H1 (cell line): ENCODE measurements around the gene OSBPL2. TPM values are rescaled to one million over a fixed set of nuclear protein-coding genes. Genes with fewer than 3 reads are reported as not detected.

Source experiments
- CTCF ChIA-PET: fragments of 300-600 bp; sonication (Branson Sonifier 250); formaldehyde crosslinking; loops from one replicate; lab custom pipeline; 2021; ENCODE audit not compliant: partially characterized antibody; lab: Charles Lee
- POLR2A ChIA-PET: fragments of 300-600 bp; sonication (Branson Sonifier 250); formaldehyde crosslinking; loops from one replicate; lab custom pipeline; 2021; ENCODE audit warnings: inconsistent platforms; ENCODE audit not compliant: partially characterized antibody; lab: Charles Lee
- DNase-seq, 2 experiments: peaks; one replicate each; pipeline versions ENCODE4 v3.0.0 to v3.0.0-alpha.2; 2010 to 2022; ENCODE audit warnings: low spot score in 2 of 2, low read depth in 1 of 2, mixed read lengths in 1 of 2
- FAIRE-seq: peaks from 2 replicates; lab custom pipeline; 2011; peaks lifted over from hg19 to GRCh38; lab: Jason Lieb, UNC
- H2AFZ ChIP-seq: 2 replicates; pipeline ENCODE4 v1.8.1; 2012; ENCODE audit warnings: low read length, inconsistent platforms
- H2AK5ac ChIP-seq: 2 replicates; pipeline ENCODE4 v1.6.1; 2013; ENCODE audit warnings: low read depth, low read length
- H2BK120ac ChIP-seq: replicated peaks from 2 replicates; pipeline ENCODE3; 2013; ENCODE audit warnings: low read depth, low read length, inconsistent platforms
- H2BK12ac ChIP-seq: 2 replicates; pipeline ENCODE4 v1.6.1; 2013; ENCODE audit warnings: low read depth, low read length
- H2BK15ac ChIP-seq: 2 replicates; pipeline ENCODE4 v1.6.1; 2013; ENCODE audit warnings: low read length
- H2BK20ac ChIP-seq: 2 replicates; pipeline ENCODE4 v1.6.1; 2013; ENCODE audit warnings: low read length
- H2BK5ac ChIP-seq: 2 replicates; pipeline ENCODE4 v1.6.1; 2013; ENCODE audit warnings: low read depth, low read length
- H3K14ac ChIP-seq: 2 replicates; pipeline ENCODE4 v1.6.1; 2013; ENCODE audit warnings: inconsistent platforms; ENCODE audit not compliant: insufficient read length
- H3K18ac ChIP-seq: 2 replicates; pipeline ENCODE4 v1.6.1; 2013; ENCODE audit warnings: low read length; ENCODE audit errors: extremely low read depth
- H3K23ac ChIP-seq: 2 replicates; pipeline ENCODE4 v1.6.1; 2013; ENCODE audit warnings: inconsistent platforms; ENCODE audit not compliant: insufficient read length
- H3K23me2 ChIP-seq: 2 replicates; pipeline ENCODE4 v1.6.1; 2013; ENCODE audit warnings: low read depth, low read length
- H3K27ac ChIP-seq: 2 replicates; pipeline ENCODE4 v1.6.1; 2011; ENCODE audit warnings: low read depth, low read length, inconsistent platforms
- H3K27me3 ChIP-seq, 4 experiments: replicated peaks in 1 of 4; 1 replicate in 1 of 4; 2 replicates in 3 of 4; pipeline versions ENCODE4 v1.6.1 to v1.8.1; 2011 to 2013; ENCODE audit warnings: low read length in 3 of 4, mild to moderate bottlenecking in 3 of 4, inconsistent platforms in 2 of 4, mixed read lengths in 2 of 4, moderate library complexity in 1 of 4; ENCODE audit not compliant: control insufficient read depth in 3 of 4, insufficient read depth in 3 of 4; ENCODE audit errors: extremely low read depth in 1 of 4
- H3K36me3 ChIP-seq, 4 experiments: 2 replicates each; pipeline versions ENCODE4 v1.6.1 to v1.8.1; 2011 to 2013; ENCODE audit warnings: mild to moderate bottlenecking in 4 of 4, low read length in 3 of 4, moderate library complexity in 2 of 4, control low read depth in 1 of 4, inconsistent platforms in 1 of 4; ENCODE audit not compliant: insufficient read depth in 4 of 4, control insufficient read depth in 2 of 4
- H3K4ac ChIP-seq: replicated peaks from 2 replicates; pipeline ENCODE3; 2013; ENCODE audit warnings: low read length, low read depth, mixed read lengths, inconsistent platforms; ENCODE audit not compliant: insufficient read length
- H3K4me1 ChIP-seq, 4 experiments: replicated peaks in 1 of 4; 1 replicate in 1 of 4; 2 replicates in 3 of 4; pipeline versions ENCODE4 v1.6.1 to v1.8.1; 2011 to 2013; ENCODE audit warnings: low read length in 3 of 4, inconsistent platforms in 2 of 4, mixed read lengths in 1 of 4; ENCODE audit not compliant: insufficient read depth in 4 of 4, control insufficient read depth in 3 of 4
- H3K4me2 ChIP-seq, 2 experiments: 2 replicates each; pipeline versions ENCODE4 v1.6.1 to v1.8.1; 2011 to 2013; ENCODE audit warnings: low read depth in 2 of 2, low read length in 2 of 2, control low read depth in 1 of 2, inconsistent platforms in 1 of 2, mild to moderate bottlenecking in 1 of 2; ENCODE audit not compliant: insufficient read depth in 1 of 2
- H3K4me3 ChIP-seq, 4 experiments: fragments of 200-600, 300-600 bp in 1 of 4; sonication (generic), shearing (Covaris generic), sonication (Bioruptor Twin) in 1 of 4; 2 replicates each; pipeline versions ENCODE4 v1.5.1 to v1.8.1; 2011 to 2016; ENCODE audit warnings: low read length in 4 of 4, low read depth in 3 of 4, control low read depth in 2 of 4, inconsistent platforms in 2 of 4, mild to moderate bottlenecking in 2 of 4, mixed read lengths in 1 of 4, moderate library complexity in 1 of 4; ENCODE audit not compliant: insufficient read depth in 2 of 4; ENCODE audit errors: extremely low read depth in 1 of 4
- H3K56ac ChIP-seq: replicated peaks from 2 replicates; pipeline ENCODE3; 2013; ENCODE audit warnings: low read depth, mild to moderate bottlenecking, mixed read lengths, low read length, inconsistent platforms; ENCODE audit not compliant: insufficient read length
- H3K79me1 ChIP-seq: 2 replicates; pipeline ENCODE4 v1.6.1; 2013; ENCODE audit warnings: low read depth, low read length, control low read depth
- H3K79me2 ChIP-seq, 2 experiments: 2 replicates each; pipeline versions ENCODE4 v1.6.1 to v1.8.1; 2012 to 2013; ENCODE audit warnings: low read length in 2 of 2, mild to moderate bottlenecking in 2 of 2, inconsistent platforms in 1 of 2; ENCODE audit not compliant: insufficient read depth in 2 of 2, control insufficient read depth in 1 of 2
- H3K9ac ChIP-seq, 4 experiments: replicated peaks in 1 of 4; 1 replicate in 1 of 4; 2 replicates in 3 of 4; pipeline versions ENCODE4 v1.6.1 to v1.8.1; 2011 to 2013; ENCODE audit warnings: low read depth in 3 of 4, low read length in 3 of 4, control low read depth in 2 of 4, mild to moderate bottlenecking in 2 of 4, moderate library complexity in 2 of 4, inconsistent platforms in 1 of 4; ENCODE audit errors: extremely low read depth in 1 of 4
- H3K9me3 ChIP-seq, 2 experiments: 2 replicates each; pipeline versions ENCODE4 v1.6.1 to v1.8.1; 2012 to 2013; ENCODE audit warnings: mild to moderate bottlenecking in 2 of 2, moderate library complexity in 2 of 2, control low read depth in 1 of 2, inconsistent platforms in 1 of 2, low read depth in 1 of 2, low read length in 1 of 2, mixed read lengths in 1 of 2; ENCODE audit not compliant: insufficient read depth in 2 of 2
- H4K20me1 ChIP-seq, 2 experiments: replicated peaks in 1 of 2; 2 replicates each; pipeline versions ENCODE3 to v1.8.1; 2011 to 2013; ENCODE audit warnings: inconsistent platforms in 2 of 2, low read length in 2 of 2, mild to moderate bottlenecking in 1 of 2; ENCODE audit not compliant: insufficient read depth in 2 of 2, control insufficient read depth in 1 of 2
- H4K5ac ChIP-seq: 2 replicates; pipeline ENCODE4 v1.6.1; 2013; ENCODE audit warnings: low read length, low read depth, mixed read lengths, inconsistent platforms; ENCODE audit not compliant: insufficient read length
- H4K8ac ChIP-seq: 2 replicates; pipeline ENCODE4 v1.8.0; 2013; ENCODE audit warnings: mild to moderate bottlenecking, moderate library complexity, low read length, inconsistent platforms; ENCODE audit not compliant: insufficient read depth; ENCODE audit errors: extremely low read depth
- H4K91ac ChIP-seq: replicated peaks from 2 replicates; pipeline ENCODE3; 2013; ENCODE audit warnings: low read length, mixed read lengths, inconsistent platforms; ENCODE audit not compliant: insufficient read length
- CREB1 ChIP-seq: IDR thresholded peaks from 2 replicates; pipeline ENCODE4 v1.6.1; 2012; ENCODE audit warnings: inconsistent platforms
- SIX5 ChIP-seq: IDR thresholded peaks from 2 replicates; pipeline ENCODE4 v1.6.1; 2011; ENCODE audit warnings: mild to moderate bottlenecking, low read depth, low read length
- SP4 ChIP-seq: IDR thresholded peaks from 2 replicates; pipeline ENCODE4 v1.6.1; 2012; ENCODE audit warnings: low read length, inconsistent platforms
- WGBS, 2 experiments: shearing (Covaris generic) in 1 of 2; methylation state at CpG; one replicate each; pipeline versions ENCODE4 v1.1.6 to v1.1.7; 2013 to 2015; ENCODE audit warnings: low lambda C conversion rate in 2 of 2, mixed read lengths in 2 of 2, inconsistent platforms in 1 of 2, low coverage in 1 of 2, missing lambda C conversion rate in 1 of 2; ENCODE audit not compliant: insufficient replicate concordance in 2 of 2, insufficient coverage in 1 of 2, insufficient read length in 1 of 2; ENCODE audit errors: extremely low coverage in 1 of 2, missing lambda C conversion rate in 1 of 2; 5-methylcytosine and 5-hydroxymethylcytosine counted together
- polyA plus RNA-seq, 7 experiments: library from polyadenylated mRNA; depleted of rRNA in 3 of 7; stranded (reverse) in 5 of 7; unstranded in 2 of 7; fragments of >200 nt in 5 of 7; fragments of 200-250 nt in 2 of 7; gene quantifications; 1 replicate in 5 of 7; 2 replicates in 1 of 7; 4 replicates in 1 of 7; pipeline versions ENCODE4 v1.2.1 to v1.2.3, GENCODE V29; 2011 to 2013; ENCODE audit warnings: missing spikeins in 2 of 7, mixed read lengths in 2 of 7
- total RNA-seq: library from RNA; stranded (reverse); fragmentation: NEBNext Ultra II Directional; extraction: Animal tissue kit (Norgen Biotek cat#: 25700); gene quantifications from 2 replicates; pipeline ENCODE4 v1.2.1, GENCODE V29; 2021

Gene OSBPL2
- total and polyA plus RNA-seq, 2 of the 8 experiments (the other 6 are each of a cell fraction or from before 2014, with no cell fraction given), result 11.7 to 42.4 TPM

GRCh38 chr20:62206388-62206775 lies 31.9 kb upstream of the OSBPL2 start:
- H3K4me2 ChIP-seq, result no peak overlapping the region
- no peak overlapping the region for H2BK12ac ChIP-seq
- no peak overlapping the region for H4K8ac ChIP-seq
- no peak overlapping the region for H4K91ac ChIP-seq
- WGBS, 2 experiments, result 83% methylated on average over 16 of the region's 17 CpGs; no CpG with 5 or more reads in 1 of the 2 experiments
- peaks cover 0 to 6% (median under 1%) of the 10 kb centered on the region in 4 experiments; a peak in 3 of 8 replicates for H3K36me3 ChIP-seq
- no peak overlapping the region for H3K27ac ChIP-seq
- no peak overlapping the region for H4K5ac ChIP-seq
- no peak overlapping the region for H2BK120ac ChIP-seq
- FAIRE-seq (no peak), DNase-seq (no peak)
- H3K4ac ChIP-seq, result no peak overlapping the region
- no peaks in the 10 kb centered on the region for H3K23me2 ChIP-seq
- H3K56ac ChIP-seq, result no peak overlapping the region
- ChIA-PET CTCF (interaction anchor here (1.1 to 1.7 kb wide), 2 partner anchors 11 to 15 kb away, joined by 3 to 7 read pairs; no protein-coding TSS in a partner anchor), POLR2A (no interaction called here)
- H3K9me3 ChIP-seq, result no peaks in the 10 kb centered on the region
- peaks cover 0 to 2% of the 10 kb centered on the region in 2 experiments for H4K20me1 ChIP-seq
- no peaks in the 10 kb centered on the region for H3K4me1 ChIP-seq
- H2AFZ ChIP-seq, result no peak overlapping the region
- H3K4me3 ChIP-seq, result no peak overlapping the region
- no peak overlapping the region for H2BK15ac ChIP-seq
- H3K23ac ChIP-seq, result no peak overlapping the region
- no peaks in the 10 kb centered on the region for H3K79me2 ChIP-seq
- H2BK5ac ChIP-seq, result no peak overlapping the region
- H3K9ac ChIP-seq, result no peak overlapping the region
- H2BK20ac ChIP-seq, result no peak overlapping the region
- H3K18ac ChIP-seq, result no peak overlapping the region
- no peak overlapping the region for H2AK5ac ChIP-seq
- H3K27me3 ChIP-seq, result no peaks in the 10 kb centered on the region
- no peaks in the 10 kb centered on the region for H3K79me1 ChIP-seq
- no peak overlapping the region for H3K14ac ChIP-seq
- no peak for TF ChIP-seq SP4
- TF ChIP-seq CREB1, result no peak
- no peak for TF ChIP-seq SIX5
